ENCODE results near the gene ASXL1.

Gene ASXL1

GRCh38 chr20:32476684-32477593 lies 118.8 kb downstream of the ASXL1 start:
- H3K4me3 Mint-ChIP-seq, result no peak overlapping the region
- peaks cover 6% of the 10 kb centered on the region for H3K36me3 Mint-ChIP-seq
- peaks cover 2% of the 10 kb centered on the region for H3K27me3 Mint-ChIP-seq
- ATAC-seq (ENCODE audit: low read depth) (no peak), DNase-seq (ENCODE audit: low spot score in 2 of 2) (no peak)
- H3K4me1 Mint-ChIP-seq, result peaks cover 25% of the 10 kb centered on the region
- H3K9me3 Mint-ChIP-seq, result no peaks in the 10 kb centered on the region
- H3K27ac Mint-ChIP-seq, result no peak overlapping the region

- H3K4me3 Mint-ChIP-seq, result no peak overlapping the region
- H3K4me1 Mint-ChIP-seq, result peaks cover 25% of the 10 kb centered on the region
- peaks cover 2% of the 10 kb centered on the region for H3K27me3 Mint-ChIP-seq
- H3K27ac Mint-ChIP-seq, result no peak overlapping the region
- peaks cover 5% of the 10 kb centered on the region for H3K36me3 Mint-ChIP-seq
- ATAC-seq (ENCODE audit: low read depth) (no peak), DNase-seq (ENCODE audit: low spot score in 2 of 2) (no peak)
- H3K9me3 Mint-ChIP-seq, result no peaks in the 10 kb centered on the region
Observed at GRCh38 chr20:32477594-32478512, 119.7 kb downstream of the ASXL1 start.

- Mint-ChIP-seq H3K9me3 (no peaks in the 10 kb centered on the region), H3K4me1 (peaks cover 23% of the 10 kb centered on the region), H3K4me3 (no peak overlapping the region), H3K27me3 (peaks cover 2% of the 10 kb centered on the region), H3K27ac (no peak overlapping the region), H3K36me3 (peaks cover 1% of the 10 kb centered on the region)
- ATAC-seq (ENCODE audit: low read depth) (no peak), DNase-seq (ENCODE audit: low spot score in 2 of 2) (no peak)
Observed at GRCh38 chr20:32478576-32478975, 120.4 kb downstream of the ASXL1 start.

DNA sequence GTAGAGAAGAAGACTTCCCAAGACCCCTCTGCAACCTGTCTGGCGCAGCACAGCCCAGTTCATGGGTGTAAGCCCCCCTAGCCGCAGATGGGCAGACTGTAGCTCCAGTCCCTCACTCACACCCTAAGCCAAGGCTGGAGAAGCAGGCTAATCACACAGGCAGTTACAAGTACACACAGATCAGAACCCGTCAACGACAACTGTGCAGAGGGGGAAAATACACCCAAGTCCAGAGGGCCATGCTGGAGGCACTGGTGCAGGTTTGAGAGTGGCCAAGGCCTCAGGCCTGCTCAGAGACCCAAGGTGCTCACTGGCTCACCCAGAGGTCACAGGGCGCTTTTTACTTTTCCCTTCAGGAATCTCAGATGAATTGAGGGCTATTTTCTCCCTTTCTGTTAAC lies 120.9 kb downstream of the ASXL1 start:
- no peak overlapping the region for H3K27ac Mint-ChIP-seq
- peaks cover 21% of the 10 kb centered on the region for H3K4me1 Mint-ChIP-seq
- no peak for ATAC-seq (ENCODE audit: low read depth)
- H3K9me3 Mint-ChIP-seq, result no peaks in the 10 kb centered on the region
- no peaks in the 10 kb centered on the region for H3K36me3 Mint-ChIP-seq
- H3K4me3 Mint-ChIP-seq, result no peak overlapping the region
- no peak for DNase-seq (ENCODE audit: low spot score in 2 of 2)
- H3K27me3 Mint-ChIP-seq, result peaks cover 2% of the 10 kb centered on the region

DNA sequence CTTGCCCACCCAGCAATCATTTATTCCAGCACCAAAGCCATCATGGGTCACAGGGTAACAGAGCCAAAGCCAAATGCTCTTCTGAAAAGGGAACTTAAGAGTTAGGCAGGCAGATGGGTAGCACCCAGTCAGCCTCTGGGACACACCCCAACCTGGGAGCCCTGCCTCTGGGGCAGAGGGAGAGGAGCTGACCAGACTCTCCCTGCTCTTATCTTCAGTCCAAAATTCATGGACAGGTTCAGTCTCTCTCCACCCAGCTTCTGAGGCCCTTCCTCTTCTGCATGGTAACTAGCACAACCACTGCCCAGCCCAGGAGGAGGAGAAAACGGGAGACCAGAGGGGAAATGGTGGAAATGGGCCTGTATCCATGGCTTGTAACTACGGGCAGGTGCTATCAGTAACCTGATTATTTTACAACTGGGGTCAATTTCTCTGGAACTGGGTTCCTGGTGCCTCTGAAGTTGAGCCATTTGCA lies 121.6 kb downstream of the ASXL1 start:
- no peak for DNase-seq (ENCODE audit: low spot score in 2 of 2)
- Mint-ChIP-seq H3K9me3 (no peaks in the 10 kb centered on the region), H3K4me3 (no peak overlapping the region), H3K27ac (no peak overlapping the region), H3K36me3 (no peaks in the 10 kb centered on the region), H3K4me1 (peaks cover 24% of the 10 kb centered on the region), H3K27me3 (peaks cover 2% of the 10 kb centered on the region)
- ATAC-seq (ENCODE audit: low read depth), result no peak

DNA sequence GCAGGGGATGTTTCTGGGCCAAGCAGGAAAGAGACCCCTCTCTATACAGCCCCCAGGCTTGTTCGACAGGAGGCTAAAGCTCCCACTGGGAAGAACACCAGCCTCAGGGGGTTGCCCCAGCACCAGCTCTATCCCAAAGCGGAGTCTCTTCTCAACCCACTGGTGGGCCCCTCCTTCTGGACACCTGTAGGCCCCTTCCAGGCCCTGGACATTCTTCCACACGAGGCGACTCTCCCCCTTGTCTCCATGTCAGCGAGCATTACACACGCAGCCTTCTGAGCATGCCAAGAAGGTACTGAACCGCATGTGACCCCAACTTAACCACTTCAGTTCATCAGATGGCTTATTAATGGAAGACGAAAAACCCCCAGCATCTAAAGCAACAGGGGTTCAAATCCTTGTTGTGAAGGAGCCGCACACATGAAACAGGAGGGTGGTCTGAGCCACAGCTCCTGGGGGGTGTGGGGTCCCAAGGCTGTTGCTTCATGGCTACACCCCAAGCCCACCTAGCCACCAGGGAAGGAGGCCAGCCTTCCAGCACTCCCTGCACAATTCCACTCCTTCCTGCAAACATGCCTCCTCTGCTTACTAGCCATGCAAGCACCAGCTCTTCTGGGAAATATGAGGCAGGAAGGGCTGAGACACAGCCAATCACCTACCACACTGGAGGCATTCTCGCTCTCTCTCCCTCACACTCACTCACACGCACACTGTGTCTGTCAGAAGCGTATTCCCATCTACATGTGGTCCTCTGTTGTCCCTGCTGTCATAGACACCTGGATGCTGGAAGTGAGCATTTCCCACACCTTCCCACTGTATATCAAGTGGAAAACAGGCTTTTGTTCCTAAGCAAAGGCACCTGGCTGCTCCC lies 122.5 kb downstream of the ASXL1 start:
- Mint-ChIP-seq H3K36me3 (no peaks in the 10 kb centered on the region), H3K4me1 (peaks cover 30% of the 10 kb centered on the region), H3K4me3 (peak overlapping the region; percentile 9), H3K9me3 (no peaks in the 10 kb centered on the region), H3K27ac (no peak overlapping the region), H3K27me3 (peaks cover 2% of the 10 kb centered on the region)
- no peak for ATAC-seq (ENCODE audit: low read depth)
- no peak for DNase-seq (ENCODE audit: low spot score in 2 of 2)

GRCh38 chr20:32481311-32482142 lies 123.4 kb downstream of the ASXL1 start:
- no peak for DNase-seq (ENCODE audit: low spot score in 2 of 2)
- Mint-ChIP-seq H3K9me3 (no peaks in the 10 kb centered on the region), H3K4me1 (peaks cover 21% of the 10 kb centered on the region), H3K27ac (no peak overlapping the region), H3K4me3 (peak overlapping the region; percentile 34), H3K36me3 (no peaks in the 10 kb centered on the region), H3K27me3 (peaks cover 2% of the 10 kb centered on the region)
- no peak for ATAC-seq (ENCODE audit: low read depth)

- Mint-ChIP-seq H3K36me3 (no peaks in the 10 kb centered on the region), H3K27ac (no peak overlapping the region), H3K4me3 (peak overlapping the region; percentile 34), H3K4me1 (peaks cover 15% of the 10 kb centered on the region), H3K27me3 (peaks cover 2% of the 10 kb centered on the region), H3K9me3 (no peaks in the 10 kb centered on the region)
- DNase-seq (ENCODE audit: low spot score in 2 of 2), result no peak
- no peak for ATAC-seq (ENCODE audit: low read depth)
Observed at GRCh38 chr20:32482143-32482441, 124.0 kb downstream of the ASXL1 start.

- DNase-seq (ENCODE audit: low spot score in 2 of 2) (no peak), ATAC-seq (ENCODE audit: low read depth) (peak; percentile 40)
- Mint-ChIP-seq H3K4me3 (peak overlapping the region; percentile 77), H3K4me1 (peaks cover 13% of the 10 kb centered on the region), H3K36me3 (peaks cover 2% of the 10 kb centered on the region), H3K27me3 (peaks cover 2% of the 10 kb centered on the region), H3K27ac (no peak overlapping the region), H3K9me3 (no peaks in the 10 kb centered on the region)
Observed at GRCh38 chr20:32482442-32483261, 124.5 kb downstream of the ASXL1 start.

- no peak overlapping the region for H3K27ac Mint-ChIP-seq
- DNase-seq (ENCODE audit: low spot score in 2 of 2), result no peak
- H3K36me3 Mint-ChIP-seq, result peaks cover 5% of the 10 kb centered on the region
- no peaks in the 10 kb centered on the region for H3K9me3 Mint-ChIP-seq
- peak overlapping the region; percentile 82 for H3K4me3 Mint-ChIP-seq
- ATAC-seq (ENCODE audit: low read depth), result peak; percentile 19
- H3K4me1 Mint-ChIP-seq, result peaks cover 13% of the 10 kb centered on the region
- H3K27me3 Mint-ChIP-seq, result no peaks in the 10 kb centered on the region
Observed at GRCh38 chr20:32483351-32484224, 125.5 kb downstream of the ASXL1 start.

DNA sequence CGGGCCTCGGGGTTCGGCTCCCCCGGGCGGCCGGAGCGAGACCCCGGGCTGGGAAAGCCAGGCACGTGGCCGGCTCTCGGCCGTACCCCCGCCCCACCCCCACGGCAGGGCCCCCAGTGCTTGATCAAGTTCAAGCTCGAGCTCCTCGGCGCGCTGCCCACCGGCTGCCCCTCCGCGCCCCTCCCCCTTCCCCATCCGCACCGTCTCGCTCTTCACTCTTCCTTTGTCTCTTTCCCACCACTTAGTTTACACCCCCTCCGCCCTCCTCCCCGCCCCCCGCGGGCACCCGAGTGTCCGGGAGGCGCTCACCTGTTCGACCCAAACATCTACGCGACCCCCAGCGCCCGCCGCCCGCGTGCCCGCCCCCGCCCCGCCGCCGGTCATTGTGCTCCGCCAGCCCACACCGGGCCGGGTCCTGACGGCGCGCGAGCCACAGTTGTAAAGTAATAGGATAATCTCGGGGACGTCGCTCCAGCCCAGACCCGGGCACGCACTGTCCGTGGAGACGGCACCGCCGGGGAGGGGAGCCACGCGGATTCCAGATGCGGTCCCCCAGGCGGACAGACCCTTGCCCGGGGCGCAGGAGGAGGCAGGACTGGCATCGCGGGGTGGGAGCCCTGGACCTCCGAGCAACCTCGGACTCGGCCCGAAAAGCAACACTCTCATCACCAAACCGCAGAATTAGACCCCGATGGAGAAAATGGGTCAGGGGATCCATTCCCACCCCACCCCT lies 126.3 kb downstream of the ASXL1 start:
- Mint-ChIP-seq H3K4me3 (peak overlapping the region; percentile 89), H3K9me3 (peaks cover 2% of the 10 kb centered on the region), H3K36me3 (peaks cover 7% of the 10 kb centered on the region), H3K27ac (peak overlapping the region; percentile 72), H3K4me1 (peaks cover 13% of the 10 kb centered on the region), H3K27me3 (peaks cover 1% of the 10 kb centered on the region)
- ATAC-seq (ENCODE audit: low read depth), result no peak
- no peak for DNase-seq (ENCODE audit: low spot score in 2 of 2)

Data from memory B cell (primary cell).